Endodermal cell (in vitro differentiated cells): ENCODE data around the gene BRSK1. TPM values are rescaled to one million over a fixed set of nuclear protein-coding genes. Genes with fewer than 3 reads are reported as not detected.
A peak's percentile ranks its signal among the peaks of the same experiment; 100 is the strongest.

Experiments used
- DNase-seq: peaks from one replicate; pipeline ENCODE4 v3.0.0-alpha.2; 2017
- H3K27ac ChIP-seq: 2 replicates; pipeline ENCODE4 v1.5.1; 2013; ENCODE audit warnings: mild to moderate bottlenecking, low read depth, low read length, moderate library complexity
- H3K27me3 ChIP-seq: 2 replicates; pipeline ENCODE4 v1.6.1; 2013; ENCODE audit warnings: mild to moderate bottlenecking, low read length, moderate library complexity; ENCODE audit not compliant: insufficient read depth, control insufficient read depth, poor library complexity, severe bottlenecking
- H3K36me3 ChIP-seq: 2 replicates; pipeline ENCODE4 v1.7.0; 2013; ENCODE audit warnings: mild to moderate bottlenecking, low read length, moderate library complexity; ENCODE audit not compliant: control insufficient read depth, insufficient read depth
- H3K4me1 ChIP-seq: one replicate; pipeline ENCODE4 v1.7.0; 2013; ENCODE audit warnings: low read length; ENCODE audit not compliant: control insufficient read depth, insufficient read depth
- H3K4me3 ChIP-seq: 2 replicates; pipeline ENCODE4 v1.5.1; 2013; ENCODE audit warnings: mild to moderate bottlenecking, low read length, moderate library complexity
- H3K9ac ChIP-seq: 2 replicates; pipeline ENCODE4 v1.6.1; 2013; ENCODE audit warnings: mild to moderate bottlenecking, low read length, moderate library complexity; ENCODE audit not compliant: poor library complexity, severe bottlenecking; ENCODE audit errors: extremely low read depth
- H3K9me3 ChIP-seq: 2 replicates; pipeline ENCODE4 v1.6.1; 2013; ENCODE audit warnings: mild to moderate bottlenecking, low read length, moderate library complexity; ENCODE audit not compliant: control insufficient read depth
- H3K27ac Mint-ChIP-seq: 2 replicates; pipeline ENCODE4 v1.8.0; 2020; ENCODE audit warnings: mixed read lengths
- H3K27me3 Mint-ChIP-seq: 2 replicates; pipeline ENCODE4 v1.8.0; 2021; ENCODE audit warnings: mild to moderate bottlenecking, mixed read lengths; ENCODE audit not compliant: insufficient read depth
- H3K36me3 Mint-ChIP-seq: 2 replicates; pipeline ENCODE4 v1.8.0; 2020; ENCODE audit warnings: low read depth, mixed read lengths
- H3K4me1 Mint-ChIP-seq: 2 replicates; pipeline ENCODE4 v1.8.0; 2020; ENCODE audit warnings: mixed read lengths
- H3K4me3 Mint-ChIP-seq: 2 replicates; pipeline ENCODE4 v1.8.0; 2020; ENCODE audit warnings: mild to moderate bottlenecking, moderate library complexity, mixed read lengths
- H3K9me3 Mint-ChIP-seq: 2 replicates; pipeline ENCODE4 v1.8.0; 2020; ENCODE audit warnings: mild to moderate bottlenecking, mixed read lengths
- CTCF ChIP-seq: fragments of 200-600 bp; sonication (generic); conservative IDR thresholded peaks from 2 replicates; pipeline ENCODE4 v1.5.0; 2021; ENCODE audit warnings: antibody characterized with exemption, mild to moderate bottlenecking
- WGBS, 2 experiments: methylation state at CpG; one replicate each; pipeline versions ENCODE4 v1.1.5 to v1.1.7; 2013; ENCODE audit warnings: missing lambda C conversion rate in 2 of 2, mixed read lengths in 1 of 2; ENCODE audit not compliant: insufficient coverage in 1 of 2, insufficient read length in 1 of 2; 5-methylcytosine and 5-hydroxymethylcytosine counted together
- total RNA-seq, 2 donors: library from RNA; stranded (reverse); fragmentation: NEBNext Ultra II Directional in 1 of 2; extraction: Animal tissue kit (Norgen Biotek cat#: 25700) in 1 of 2; gene quantifications; 2 replicates in 1 of 2; 3 replicates in 1 of 2; pipeline ENCODE4 v1.2.1, GENCODE V29; 2021

BRSK1 gene
- total RNA-seq, 2 donors from 2014 or later, result 75.9 to 91.4 TPM

- H3K4me3 ChIP-seq, result no peak overlapping the region
- H3K36me3 ChIP-seq, result peaks cover 9% of the 10 kb centered on the region
- no peak for TF ChIP-seq CTCF
- H3K4me1 Mint-ChIP-seq, result peaks cover 41% of the 10 kb centered on the region
- no peak overlapping the region for H3K27ac ChIP-seq
- H3K9me3 Mint-ChIP-seq, result no peaks in the 10 kb centered on the region
- H3K36me3 Mint-ChIP-seq, result peaks cover 3% of the 10 kb centered on the region
- no peak overlapping the region for H3K9ac ChIP-seq
- no peak for DNase-seq
- H3K9me3 ChIP-seq, result no peaks in the 10 kb centered on the region
- peak overlapping the region; percentile 29 for H3K27ac Mint-ChIP-seq
- H3K4me1 ChIP-seq, result peaks cover 11% of the 10 kb centered on the region
- no peaks in the 10 kb centered on the region for H3K27me3 Mint-ChIP-seq
- 86 to 95% methylated on average over 5 to 6 of the region's 6 CpGs for WGBS, 2 experiments
- no peak overlapping the region for H3K4me3 Mint-ChIP-seq
- no peaks in the 10 kb centered on the region for H3K27me3 ChIP-seq
Measured at GRCh38 chr19:55254625-55254977, 29.2 kb upstream of the BRSK1 start.

GRCh38 chr19:55255618-55256423 lies 28.0 kb upstream of the BRSK1 start:
- Mint-ChIP-seq H3K4me3 (peak overlapping the region; percentile 98), H3K27ac (peak overlapping the region; percentile 84), H3K27me3 (no peaks in the 10 kb centered on the region), H3K4me1 (peaks cover 41% of the 10 kb centered on the region), H3K9me3 (no peaks in the 10 kb centered on the region), H3K36me3 (peaks cover 3% of the 10 kb centered on the region)
- no peak for TF ChIP-seq CTCF
- H3K4me1 ChIP-seq, result peaks cover 11% of the 10 kb centered on the region
- no peak for DNase-seq
- WGBS, 2 experiments, result 88 to 91% methylated on average over 16 to 17 of the region's 17 CpGs
- H3K36me3 ChIP-seq, result peaks cover 9% of the 10 kb centered on the region
- H3K27ac ChIP-seq, result no peak overlapping the region
- no peaks in the 10 kb centered on the region for H3K27me3 ChIP-seq
- H3K9ac ChIP-seq, result no peak overlapping the region
- peak overlapping the region; percentile 90 for H3K4me3 ChIP-seq
- H3K9me3 ChIP-seq, result no peaks in the 10 kb centered on the region

GRCh38 chr19:55256562-55257460 lies 27.0 kb upstream of the BRSK1 start:
- peaks cover 1% of the 10 kb centered on the region for H3K36me3 Mint-ChIP-seq
- Histone ChIP-seq H3K4me3 (peak overlapping the region; percentile 90), H3K36me3 (peaks cover 9% of the 10 kb centered on the region), H3K27me3 (no peaks in the 10 kb centered on the region), H3K9ac (peak overlapping the region; percentile 1), H3K4me1 (peaks cover 11% of the 10 kb centered on the region), H3K27ac (no peak overlapping the region), H3K9me3 (no peaks in the 10 kb centered on the region)
- DNase-seq, result no peak
- peak overlapping the region; percentile 98 for H3K4me3 Mint-ChIP-seq
- peak overlapping the region; percentile 84 for H3K27ac Mint-ChIP-seq
- no peaks in the 10 kb centered on the region for H3K9me3 Mint-ChIP-seq
- peaks cover 37% of the 10 kb centered on the region for H3K4me1 Mint-ChIP-seq
- no peak for TF ChIP-seq CTCF
- no peaks in the 10 kb centered on the region for H3K27me3 Mint-ChIP-seq
- WGBS, 2 experiments, result 79 to 84% methylated on average over 15 to 22 of the region's 22 CpGs
